ENCODE results near the gene SH3BGRL2. TPM values are rescaled to one million over a fixed set of nuclear protein-coding genes. Genes with fewer than 3 reads are reported as not detected.
"Not testable (repeated sequence)": the region's sequence is repeated elsewhere in the genome, so short reads cannot be mapped to it uniquely, and the experiment has no call there.

SH3BGRL2 gene
- total RNA-seq, 1 donor from 2014 or later, result 40.0 TPM

DNA sequence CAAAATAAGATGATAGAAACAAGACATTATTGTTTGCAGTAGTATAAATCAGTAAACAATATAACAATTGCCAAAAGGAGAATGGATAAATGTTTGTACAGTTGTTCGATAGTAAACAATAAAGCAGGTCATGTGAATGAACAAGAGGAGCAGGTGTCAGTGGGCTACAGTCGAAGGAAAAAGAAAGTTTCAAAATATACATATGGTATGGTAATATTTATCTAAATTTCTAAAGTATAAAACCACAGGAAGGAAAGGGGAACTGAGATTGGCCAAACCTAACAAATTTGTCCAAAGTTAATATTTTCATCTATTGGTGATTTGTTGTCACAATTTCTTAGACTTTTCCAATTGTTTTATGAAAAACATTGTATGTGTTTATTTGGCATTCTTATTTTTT is 110.9 kb downstream of the SH3BGRL2 start:
- Mint-ChIP-seq H3K36me3 (no peaks in the 10 kb centered on the region), H3K4me3 (no peak overlapping the region), H3K9me3 (peaks cover 9% of the 10 kb centered on the region), H3K27ac (no peak overlapping the region), H3K4me1 (ENCODE audit: unreplicated experiment) (peaks cover 5% of the 10 kb centered on the region), H3K27me3 (no peaks in the 10 kb centered on the region)
- TF ChIP-seq, protein P1, sequence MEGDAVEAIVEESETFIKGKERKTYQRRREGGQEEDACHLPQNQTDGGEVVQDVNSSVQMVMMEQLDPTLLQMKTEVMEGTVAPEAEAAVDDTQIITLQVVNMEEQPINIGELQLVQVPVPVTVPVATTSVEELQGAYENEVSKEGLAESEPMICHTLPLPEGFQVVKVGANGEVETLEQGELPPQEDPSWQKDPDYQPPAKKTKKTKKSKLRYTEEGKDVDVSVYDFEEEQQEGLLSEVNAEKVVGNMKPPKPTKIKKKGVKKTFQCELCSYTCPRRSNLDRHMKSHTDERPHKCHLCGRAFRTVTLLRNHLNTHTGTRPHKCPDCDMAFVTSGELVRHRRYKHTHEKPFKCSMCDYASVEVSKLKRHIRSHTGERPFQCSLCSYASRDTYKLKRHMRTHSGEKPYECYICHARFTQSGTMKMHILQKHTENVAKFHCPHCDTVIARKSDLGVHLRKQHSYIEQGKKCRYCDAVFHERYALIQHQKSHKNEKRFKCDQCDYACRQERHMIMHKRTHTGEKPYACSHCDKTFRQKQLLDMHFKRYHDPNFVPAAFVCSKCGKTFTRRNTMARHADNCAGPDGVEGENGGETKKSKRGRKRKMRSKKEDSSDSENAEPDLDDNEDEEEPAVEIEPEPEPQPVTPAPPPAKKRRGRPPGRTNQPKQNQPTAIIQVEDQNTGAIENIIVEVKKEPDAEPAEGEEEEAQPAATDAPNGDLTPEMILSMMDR (conservative IDR thresholded peaks at IDR 0.05), result no peak
- DNase-seq (ENCODE audit: extremely low spot score, unreplicated experiment), result no peak

DNA sequence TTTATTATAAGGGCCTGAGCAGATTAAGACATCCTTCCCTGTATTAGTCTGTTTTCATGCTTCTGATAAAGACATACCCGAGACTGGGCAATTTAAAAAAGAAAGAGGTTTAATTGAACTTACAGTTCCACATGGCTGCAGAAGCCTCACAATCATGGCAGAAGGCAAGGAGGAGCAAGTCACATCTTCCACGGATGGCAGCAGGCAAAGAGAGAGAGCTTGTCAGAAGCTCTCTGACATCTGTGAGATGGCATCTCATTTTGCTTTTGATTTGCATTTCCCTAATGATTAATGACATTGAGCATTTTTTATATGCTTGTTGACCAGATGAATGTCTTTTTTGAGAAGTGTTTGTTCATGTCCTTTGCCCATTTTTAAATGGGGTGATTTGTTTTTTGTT is 114.2 kb downstream of the SH3BGRL2 start:
- H3K36me3 Mint-ChIP-seq; H3K4me1 Mint-ChIP-seq (ENCODE audit: unreplicated experiment); H3K27me3 Mint-ChIP-seq; H3K9me3 Mint-ChIP-seq; H3K27ac Mint-ChIP-seq; H3K4me3 Mint-ChIP-seq; DNase-seq (ENCODE audit: extremely low spot score, unreplicated experiment): not testable (repeated sequence)

DNA sequence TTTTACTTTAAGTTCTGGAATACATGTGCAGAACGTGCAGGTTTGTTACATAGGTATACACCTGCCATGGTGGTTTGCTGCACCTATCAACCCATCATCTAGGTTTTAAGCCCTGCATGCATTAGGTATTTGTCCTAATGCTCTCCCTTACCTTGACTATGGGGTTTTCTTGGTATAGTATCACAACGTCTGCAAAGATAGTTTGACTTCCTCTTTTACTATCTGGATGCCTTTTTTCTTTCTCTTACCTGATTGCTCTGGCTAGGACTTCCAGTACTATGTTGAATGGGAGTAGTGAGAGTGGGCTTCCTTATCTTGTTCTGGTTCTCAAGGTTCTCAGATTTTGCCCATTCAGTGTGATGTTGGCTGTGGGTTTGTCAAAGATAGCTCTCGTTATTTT is 115.2 kb downstream of the SH3BGRL2 start:
- not testable (repeated sequence) for H3K27ac Mint-ChIP-seq; H3K4me1 Mint-ChIP-seq (ENCODE audit: unreplicated experiment); H3K36me3 Mint-ChIP-seq; H3K27me3 Mint-ChIP-seq; H3K9me3 Mint-ChIP-seq; H3K4me3 Mint-ChIP-seq; DNase-seq (ENCODE audit: extremely low spot score, unreplicated experiment)

DNA sequence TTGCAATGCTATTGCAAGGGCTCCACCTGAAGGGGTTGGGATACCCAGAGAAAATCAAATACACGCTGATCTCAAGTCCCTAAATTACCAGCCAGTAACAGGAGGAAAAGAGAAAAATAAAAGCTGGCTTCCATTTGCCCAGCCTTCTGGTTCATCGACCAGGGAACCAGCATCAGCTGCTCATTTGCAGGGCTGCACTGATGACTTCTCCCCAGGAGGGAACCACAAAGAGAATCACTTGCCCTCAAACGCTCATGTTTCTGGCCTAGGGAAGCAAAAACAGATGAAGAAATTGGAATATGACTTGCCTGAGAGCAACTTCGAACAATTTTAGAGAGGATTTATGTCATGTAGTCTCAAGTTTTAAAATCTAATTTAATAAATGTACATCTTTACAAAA is 119.7 kb downstream of the SH3BGRL2 start:
- Mint-ChIP-seq H3K4me3 (no peak overlapping the region), H3K27me3 (peaks cover 3% of the 10 kb centered on the region), H3K36me3 (no peaks in the 10 kb centered on the region), H3K9me3 (no peaks in the 10 kb centered on the region), H3K27ac (no peak overlapping the region), H3K4me1 (ENCODE audit: unreplicated experiment) (peaks cover 15% of the 10 kb centered on the region)
- TF ChIP-seq, protein P1 (conservative IDR thresholded peaks at IDR 0.05), result no peak
- no peak for DNase-seq (ENCODE audit: extremely low spot score, unreplicated experiment)

Other genes starting within 250 kb of the SH3BGRL2 start
- gene LCA5, start 93.9 kb upstream of the SH3BGRL2 start, total RNA-seq (ENCODE audit: low replicate concordance), result 8.8 and 11.3 TPM in 2 replicates

Measured in type B pancreatic cell (in vitro differentiated cells).